Activated gamma-delta T cell (primary cell): ENCODE measurements around the gene POF1B.

Source experiments
- DNase-seq: peaks from one replicate; lab custom pipeline; 2025; lab: John Stamatoyannopoulos, UW

POF1B gene

GRCh38 chrX:85243761-85244449, 135.6 kb downstream of the POF1B start, which contains the start of the genes SATL1 and ZNF711:
Gene SATL1 (minus strand): TSS chrX:85243779. CDS start chrX:85108968, 134,811 bp downstream.
Gene ZNF711 (plus strand): TSS chrX:85243991. CDS start chrX:85247573, 3,582 bp downstream.
- DNase-seq = peak; percentile 9

- no peak for DNase-seq
These were observed 136.3 kb downstream of the POF1B start for GRCh38 chrX:85243155-85243554.
